HFF-Myc (cell line): ENCODE data around the gene GAL3ST1.

Source experiments
- DNase-seq: peaks from one replicate; pipeline ENCODE4 v3.0.0-alpha.2; 2011; ENCODE audit warnings: low read depth; ENCODE audit errors: extremely low read depth
- H3K4me3 ChIP-seq: replicated peaks from 2 replicates; pipeline ENCODE4 v1.5.1; 2011; ENCODE audit warnings: low read depth, mild to moderate bottlenecking, control low read depth, low read length
- TF ChIP-seq, protein P1 (sequence below): IDR thresholded peaks from 2 replicates; pipeline ENCODE4 v1.5.1; 2012; ENCODE audit warnings: mild to moderate bottlenecking, low read depth, low read length, control low read depth; ENCODE audit errors: missing control alignments

The GAL3ST1 gene

GRCh38 chr22:30537083-30537731 lies 37.3 kb downstream of the GAL3ST1 start:
- no peak overlapping the region for H3K4me3 ChIP-seq
- DNase-seq = no peak
- TF ChIP-seq, protein P1, sequence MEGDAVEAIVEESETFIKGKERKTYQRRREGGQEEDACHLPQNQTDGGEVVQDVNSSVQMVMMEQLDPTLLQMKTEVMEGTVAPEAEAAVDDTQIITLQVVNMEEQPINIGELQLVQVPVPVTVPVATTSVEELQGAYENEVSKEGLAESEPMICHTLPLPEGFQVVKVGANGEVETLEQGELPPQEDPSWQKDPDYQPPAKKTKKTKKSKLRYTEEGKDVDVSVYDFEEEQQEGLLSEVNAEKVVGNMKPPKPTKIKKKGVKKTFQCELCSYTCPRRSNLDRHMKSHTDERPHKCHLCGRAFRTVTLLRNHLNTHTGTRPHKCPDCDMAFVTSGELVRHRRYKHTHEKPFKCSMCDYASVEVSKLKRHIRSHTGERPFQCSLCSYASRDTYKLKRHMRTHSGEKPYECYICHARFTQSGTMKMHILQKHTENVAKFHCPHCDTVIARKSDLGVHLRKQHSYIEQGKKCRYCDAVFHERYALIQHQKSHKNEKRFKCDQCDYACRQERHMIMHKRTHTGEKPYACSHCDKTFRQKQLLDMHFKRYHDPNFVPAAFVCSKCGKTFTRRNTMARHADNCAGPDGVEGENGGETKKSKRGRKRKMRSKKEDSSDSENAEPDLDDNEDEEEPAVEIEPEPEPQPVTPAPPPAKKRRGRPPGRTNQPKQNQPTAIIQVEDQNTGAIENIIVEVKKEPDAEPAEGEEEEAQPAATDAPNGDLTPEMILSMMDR = no peak

- TF ChIP-seq, protein P1 = no peak
- DNase-seq = no peak
Measured at GRCh38 chr22:30535182-30535581, 39.3 kb downstream of the GAL3ST1 start.

GRCh38 chr22:30531651-30532608 lies 42.5 kb downstream of the GAL3ST1 start:
- no peak overlapping the region for H3K4me3 ChIP-seq
- TF ChIP-seq, protein P1 = no peak
- no peak for DNase-seq

More at GRCh38 chr22:30535182-30535581, 39.3 kb downstream of the GAL3ST1 start:
- H3K4me3 ChIP-seq = no peak overlapping the region

DNA sequence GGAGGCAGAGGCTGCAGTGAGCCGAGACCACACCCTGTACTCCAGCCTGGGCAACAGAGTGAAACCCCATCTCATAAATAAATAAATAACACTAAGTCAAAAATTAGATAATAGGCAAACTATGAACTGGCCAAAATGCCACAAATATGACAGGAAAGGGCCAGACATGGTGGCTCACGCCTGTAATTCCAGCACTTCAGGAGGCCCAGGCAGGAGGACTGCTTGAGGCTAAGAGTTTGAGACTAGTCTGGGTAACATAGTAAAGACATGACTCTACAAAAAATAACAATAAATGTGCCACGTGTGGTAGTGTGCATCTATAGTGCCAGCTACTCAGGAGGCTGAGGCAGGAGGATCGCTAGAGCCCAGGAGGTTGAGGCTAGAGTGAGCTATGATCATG lies 47.8 kb downstream of the GAL3ST1 start:
- H3K4me3 ChIP-seq = no peak overlapping the region
- TF ChIP-seq, protein P1 = no peak
- DNase-seq = no peak

GRCh38 chr22:30523646-30524489 lies 50.6 kb downstream of the GAL3ST1 start:
- no peak overlapping the region for H3K4me3 ChIP-seq
- no peak for DNase-seq
- TF ChIP-seq, protein P1 = no peak

DNA sequence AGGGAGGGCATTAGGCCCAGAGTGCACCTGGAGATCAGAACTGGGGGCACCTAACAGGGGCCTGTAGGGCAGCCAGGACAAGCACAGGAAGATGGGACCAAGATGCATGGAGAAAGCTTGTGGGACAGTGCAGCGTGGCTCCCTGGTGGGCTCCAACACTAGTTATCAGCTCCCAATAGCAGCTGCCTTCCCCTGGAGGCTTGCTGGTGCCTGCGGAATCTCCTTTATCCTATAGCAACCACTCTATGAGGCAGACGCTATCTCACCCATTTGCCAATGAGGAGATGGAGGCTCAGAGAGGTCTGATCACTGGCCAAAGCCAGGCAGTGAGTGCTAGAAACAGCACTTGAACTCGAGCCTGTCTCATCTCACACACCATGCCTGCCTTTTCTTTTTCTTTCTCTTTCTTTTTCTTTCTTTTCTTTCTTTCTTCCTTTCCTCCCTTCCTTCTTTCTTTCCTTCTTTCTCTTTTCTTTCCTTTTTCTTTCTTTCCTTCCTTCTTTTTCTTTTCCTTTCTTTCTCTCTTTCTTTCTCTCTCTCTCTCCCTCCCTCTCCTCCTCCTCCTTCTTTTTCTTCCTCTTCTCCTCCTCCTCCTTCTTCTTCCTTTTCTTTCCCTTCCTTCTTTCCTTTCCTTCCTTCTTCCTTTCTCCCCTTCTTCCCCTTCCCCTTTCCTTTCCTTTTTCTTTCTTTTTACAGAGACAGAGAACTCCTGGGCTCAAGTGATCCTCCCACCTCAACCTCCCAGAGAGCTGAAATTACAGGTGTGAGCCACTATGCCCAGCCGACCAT lies 52.9 kb downstream of the GAL3ST1 start:
- TF ChIP-seq, protein P1 = no peak
- no peak overlapping the region for H3K4me3 ChIP-seq
- DNase-seq = no peak
